Breast epithelium (tissue), 3 donors: Measurements from ENCODE around the gene FBXL7.

ENCODE experiments used
- POLR2A ChIP-seq: fragments of 450-650 bp; IDR thresholded peaks from one replicate; pipeline ENCODE4 v1.6.1; 2016; ENCODE audit warnings: antibody characterized with exemption, mild to moderate bottlenecking, moderate library complexity
- TF ChIP-seq, protein P1 (sequence below), 3 donors: fragments of 450-650 bp; IDR thresholded peaks; one replicate each; pipeline ENCODE4 v1.5.1; 2016 to 2017; ENCODE audit warnings: antibody characterized with exemption in 3 of 3, mild to moderate bottlenecking in 3 of 3, moderate library complexity in 3 of 3

DNA sequence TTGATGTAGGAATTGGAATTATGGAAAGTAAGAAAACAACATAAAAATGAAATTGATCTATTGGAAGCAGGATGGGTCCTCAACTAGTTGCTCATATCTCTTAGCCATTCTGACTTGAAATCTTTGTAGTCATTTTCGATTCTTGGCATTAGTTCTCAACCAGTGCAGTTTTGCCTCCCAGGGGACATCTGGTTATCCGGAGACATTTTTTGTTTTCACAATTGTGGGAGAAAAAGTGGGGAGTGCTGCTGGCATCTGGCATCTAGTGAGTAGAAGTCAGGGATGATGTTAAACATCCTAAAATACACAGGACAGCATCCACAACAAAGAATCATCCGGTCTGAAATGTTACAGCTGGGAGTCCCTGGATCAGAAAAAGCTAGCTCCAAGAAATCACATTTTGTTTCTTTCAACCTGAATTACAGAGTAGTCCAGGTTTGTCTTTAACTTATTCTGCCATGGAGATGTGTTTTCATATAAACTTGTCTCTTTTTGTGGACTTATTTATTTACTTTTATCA lies 74.9 kb downstream of the FBXL7 start:
- TF ChIP-seq, protein P1, sequence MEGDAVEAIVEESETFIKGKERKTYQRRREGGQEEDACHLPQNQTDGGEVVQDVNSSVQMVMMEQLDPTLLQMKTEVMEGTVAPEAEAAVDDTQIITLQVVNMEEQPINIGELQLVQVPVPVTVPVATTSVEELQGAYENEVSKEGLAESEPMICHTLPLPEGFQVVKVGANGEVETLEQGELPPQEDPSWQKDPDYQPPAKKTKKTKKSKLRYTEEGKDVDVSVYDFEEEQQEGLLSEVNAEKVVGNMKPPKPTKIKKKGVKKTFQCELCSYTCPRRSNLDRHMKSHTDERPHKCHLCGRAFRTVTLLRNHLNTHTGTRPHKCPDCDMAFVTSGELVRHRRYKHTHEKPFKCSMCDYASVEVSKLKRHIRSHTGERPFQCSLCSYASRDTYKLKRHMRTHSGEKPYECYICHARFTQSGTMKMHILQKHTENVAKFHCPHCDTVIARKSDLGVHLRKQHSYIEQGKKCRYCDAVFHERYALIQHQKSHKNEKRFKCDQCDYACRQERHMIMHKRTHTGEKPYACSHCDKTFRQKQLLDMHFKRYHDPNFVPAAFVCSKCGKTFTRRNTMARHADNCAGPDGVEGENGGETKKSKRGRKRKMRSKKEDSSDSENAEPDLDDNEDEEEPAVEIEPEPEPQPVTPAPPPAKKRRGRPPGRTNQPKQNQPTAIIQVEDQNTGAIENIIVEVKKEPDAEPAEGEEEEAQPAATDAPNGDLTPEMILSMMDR (IDR thresholded peaks at IDR 0.05), result no peak
- no peak for TF ChIP-seq POLR2A
